T-helper 2 cell treated with Interferon-gamma antibody and Interleukin-4, amounts not matched to agents 100 ng/mL and 5 ng/mL, for 36 hours (primary cell): ENCODE results near the gene PSTK. TPM values are rescaled to one million over a fixed set of nuclear protein-coding genes. Genes with fewer than 3 reads are reported as not detected.

Experiments
- intact Hi-C: fragments of 100-400 bp; cut with micrococcal nuclease; formaldehyde crosslinking; loops from one replicate; pipeline ENCODE4 v1.15.1; 2023
- total RNA-seq: library from RNA; stranded (reverse); gene quantifications from 2 replicates; pipeline ENCODE4 v1.2.3, GENCODE V29; 2022

PSTK gene
- total RNA-seq, result 3.2 and 3.5 TPM in 2 replicates

DNA sequence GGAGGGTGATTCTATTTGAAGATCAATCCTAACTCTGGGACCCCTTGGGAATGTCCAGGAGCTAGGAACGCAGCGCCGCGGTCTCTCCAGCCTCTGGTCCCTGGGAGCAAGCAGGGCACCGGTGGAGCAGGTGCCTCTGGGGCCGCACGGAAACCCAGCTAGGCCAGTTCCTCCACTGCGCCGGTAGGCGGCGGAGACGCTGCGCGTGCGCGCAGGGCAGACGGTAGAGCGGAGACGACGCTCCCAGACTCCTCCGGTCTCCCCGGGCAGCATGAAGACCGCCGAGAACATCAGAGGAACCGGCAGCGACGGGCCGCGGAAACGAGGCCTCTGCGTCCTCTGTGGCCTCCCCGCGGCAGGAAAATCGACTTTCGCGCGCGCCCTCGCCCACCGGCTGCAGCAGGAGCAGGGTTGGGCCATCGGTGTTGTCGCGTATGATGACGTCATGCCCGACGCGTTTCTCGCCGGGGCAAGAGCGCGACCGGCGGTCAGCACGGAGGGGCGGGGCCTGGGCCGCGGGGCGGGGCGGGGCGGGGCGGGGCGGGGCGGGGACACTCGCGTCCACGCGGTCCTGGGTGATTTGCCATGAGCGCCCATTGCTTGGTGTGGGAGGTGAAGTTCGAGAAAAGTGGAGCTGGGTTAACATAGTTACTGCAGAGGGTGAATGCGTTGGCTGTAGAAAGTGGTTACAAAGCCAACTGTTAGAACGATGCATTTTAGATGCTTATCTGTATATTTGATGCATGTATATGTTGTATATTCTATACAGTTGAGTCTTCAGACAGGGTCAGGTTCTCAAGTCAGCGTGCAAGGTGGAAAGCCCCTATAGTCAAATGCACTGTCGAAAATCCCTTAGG, at the start of gene PSTK:
Gene PSTK, plus strand, starts transcription at position 193 of the 857 bp plus-strand sequence. Its CDS starts 79 bp downstream, at position 272.
- intact Hi-C loops, result loop anchor here (1.0 kb wide), 6 partner anchors 26 to 606 kb away; partner anchors contain the start of genes BUB3, C10orf88, FAM24B and IKZF5

GRCh38 chr10:122931088-122931906, 48.9 kb upstream of the PSTK start:
- intact Hi-C loops, result no loop called here

DNA sequence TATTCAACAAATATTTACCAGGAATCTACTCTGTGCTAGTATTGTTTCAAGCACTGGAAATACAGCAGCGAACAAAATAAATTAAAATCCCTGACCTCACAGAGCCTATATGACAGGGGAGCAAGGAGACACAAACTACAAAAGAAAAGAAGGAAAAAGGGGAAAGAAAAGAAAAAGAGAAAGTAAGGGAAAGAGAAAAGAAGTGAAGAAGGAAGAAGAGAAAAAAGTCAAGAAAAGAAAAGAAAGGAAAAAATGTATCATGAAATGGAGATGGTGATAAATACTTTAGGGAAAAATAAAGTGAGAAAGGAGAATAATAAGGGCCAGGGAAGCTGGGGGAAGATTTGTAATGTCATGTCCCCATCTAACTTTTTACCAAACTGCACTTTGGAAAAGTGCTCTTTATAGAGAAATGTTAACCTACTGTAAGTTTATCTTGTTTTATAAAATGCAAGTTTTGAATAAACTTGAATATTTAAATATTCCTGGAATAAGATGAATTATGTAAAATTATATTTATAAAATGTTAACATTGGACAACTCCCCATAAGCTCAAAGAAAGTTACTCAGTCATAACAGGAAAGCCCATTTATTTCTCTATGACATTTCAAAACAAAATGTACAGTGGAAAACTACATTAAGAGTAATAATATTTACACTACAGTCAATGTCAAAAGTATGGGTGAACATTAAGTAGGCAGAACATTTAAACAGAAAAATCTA, 40.9 kb upstream of the PSTK start:
- intact Hi-C loops, result no loop called here

- intact Hi-C loops, result no loop called here
Observed at GRCh38 chr10:122939856-122940543, 40.2 kb upstream of the PSTK start.

- intact Hi-C loops, result no loop called here
Observed at GRCh38 chr10:122949296-122949695, 30.9 kb upstream of the PSTK start.

GRCh38 chr10:122953902-122954730, 26.1 kb upstream of the PSTK start, which contains the start of gene C10orf88:
Gene C10orf88, minus strand, starts transcription at chr10:122954227. Its CDS starts 49 bp downstream, at chr10:122954178.
- intact Hi-C loops, result loop anchor here (1.0 to 10.0 kb wide), 6 partner anchors 26 to 579 kb away; partner anchors contain the start of genes BUB3, FAM24B, IKZF5 and PLEKHA1

GRCh38 chr10:122954731-122955050, 25.5 kb upstream of the PSTK start:
- intact Hi-C loops, result loop anchor here (1.0 to 10.0 kb wide), 6 partner anchors 26 to 580 kb away; partner anchors contain the start of genes BUB3, FAM24B, IKZF5 and PLEKHA1

GRCh38 chr10:122955892-122956291, 24.3 kb upstream of the PSTK start:
- intact Hi-C loops, result loop anchor here (2.0 to 10.0 kb wide), 2 partner anchors 43 to 581 kb away; partner anchors contain the start of gene PLEKHA1

- intact Hi-C loops, result loop anchor here (10.0 kb wide), 1 partner anchor 583 kb away; the partner anchor contains the start of gene PLEKHA1
Observed at GRCh38 chr10:122957474-122957873, 22.7 kb upstream of the PSTK start.

DNA sequence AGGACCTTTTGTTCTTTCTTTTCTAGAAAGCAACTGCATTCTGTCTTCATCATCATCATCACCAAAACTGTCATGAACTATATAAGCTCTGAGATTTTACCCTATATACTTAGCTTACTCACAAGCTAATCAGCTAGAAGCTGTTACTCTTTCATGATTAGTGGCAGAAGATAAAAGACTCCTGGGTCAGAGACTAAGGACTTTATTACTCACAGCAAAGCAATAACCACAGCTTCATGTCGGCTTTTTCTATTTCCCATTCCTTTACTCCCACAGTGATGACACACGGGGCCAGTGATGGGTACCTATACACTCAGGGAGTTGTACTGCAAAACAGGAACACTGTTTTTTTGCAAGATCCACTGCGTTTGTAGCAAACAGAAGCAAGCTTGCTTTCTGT, 17.8 kb upstream of the PSTK start:
- intact Hi-C loops, result no loop called here

- intact Hi-C loops, result no loop called here
Observed at GRCh38 chr10:122966879-122967278, 13.3 kb upstream of the PSTK start.

- intact Hi-C loops, result no loop called here
Observed at GRCh38 chr10:122968698-122969097, 11.5 kb upstream of the PSTK start.

DNA sequence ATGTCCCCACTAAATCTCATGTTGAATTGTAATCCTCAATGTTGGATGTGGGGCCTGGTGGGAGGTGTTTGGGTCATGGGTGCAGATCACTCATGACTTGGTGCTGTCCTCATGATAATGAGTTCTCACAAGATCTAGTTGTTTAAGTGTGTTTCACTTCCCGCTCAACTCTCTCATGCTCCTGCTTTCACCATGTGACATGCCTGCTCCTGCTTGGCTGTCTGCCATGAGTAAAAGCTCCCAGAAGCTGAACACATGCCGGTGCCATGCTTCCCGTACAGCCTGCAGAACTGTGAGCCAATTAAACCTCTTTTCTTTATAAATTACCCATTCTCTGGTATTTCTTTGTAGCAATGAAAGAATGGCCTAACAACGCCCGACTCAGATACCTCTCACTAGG, 6.2 kb upstream of the PSTK start:
- intact Hi-C loops, result no loop called here

- intact Hi-C loops, result no loop called here
Observed at GRCh38 chr10:122974543-122975064, 5.6 kb upstream of the PSTK start.

GRCh38 chr10:122981066-122981464, 864 bp downstream of the PSTK start:
- intact Hi-C loops, result no loop called here

DNA sequence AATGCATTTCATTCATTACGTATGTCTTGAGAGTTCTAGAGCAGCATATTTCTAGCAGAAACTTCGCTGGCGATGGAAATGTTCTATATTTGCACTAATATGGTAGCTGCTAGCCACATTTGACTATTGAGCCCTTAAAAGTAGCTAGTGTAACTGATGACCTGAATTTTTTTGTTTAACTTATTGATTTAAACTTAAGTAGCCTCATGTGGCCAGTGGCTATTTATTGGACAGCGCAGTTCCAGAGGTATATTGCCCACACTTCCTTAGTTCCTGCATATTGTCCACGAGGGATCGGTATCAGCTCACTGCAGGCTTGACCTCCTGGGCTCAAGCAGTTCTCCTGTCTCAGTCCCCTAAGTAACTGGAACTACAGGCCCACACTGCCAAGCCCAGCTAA, 3.7 kb downstream of the PSTK start:
- intact Hi-C loops, result no loop called here

DNA sequence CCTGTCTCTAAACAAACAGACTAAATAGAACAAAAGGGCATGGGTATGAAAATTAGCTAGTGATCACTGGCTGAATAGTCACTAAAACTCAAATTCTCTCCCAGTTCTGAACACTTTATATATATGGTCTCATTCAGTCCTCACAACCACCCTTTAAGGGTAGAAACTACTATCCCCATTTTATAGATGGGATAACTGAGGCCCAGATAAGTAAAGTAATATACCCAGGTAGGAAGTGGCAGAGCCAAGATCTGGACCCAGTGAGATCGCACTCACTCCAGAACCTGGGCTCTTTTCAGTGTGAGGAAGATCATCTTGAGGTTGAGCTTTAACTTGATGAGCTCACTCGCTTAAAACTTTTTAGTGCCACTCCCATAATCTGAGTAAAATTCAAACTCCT, 4.5 kb downstream of the PSTK start:
- intact Hi-C loops, result no loop called here

DNA sequence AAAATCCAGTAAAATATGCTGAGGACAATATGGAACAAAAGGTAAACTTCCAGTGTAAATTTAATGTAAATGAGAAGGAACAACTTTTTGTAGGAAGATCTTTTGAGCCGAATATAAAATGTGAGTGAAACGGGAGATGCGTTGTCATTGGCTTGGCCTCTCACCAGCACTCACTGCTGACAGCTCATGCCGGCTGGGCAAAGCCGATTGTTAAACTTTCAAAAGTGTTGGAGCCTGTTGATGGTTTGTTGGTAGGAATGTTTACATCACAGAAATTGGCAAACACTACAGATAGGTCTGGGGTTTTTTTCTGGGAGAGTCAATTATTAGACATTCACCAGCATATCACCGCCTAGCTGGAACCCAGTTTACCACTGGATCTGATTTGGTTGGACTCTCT, 6.1 kb downstream of the PSTK start:
- intact Hi-C loops, result no loop called here

DNA sequence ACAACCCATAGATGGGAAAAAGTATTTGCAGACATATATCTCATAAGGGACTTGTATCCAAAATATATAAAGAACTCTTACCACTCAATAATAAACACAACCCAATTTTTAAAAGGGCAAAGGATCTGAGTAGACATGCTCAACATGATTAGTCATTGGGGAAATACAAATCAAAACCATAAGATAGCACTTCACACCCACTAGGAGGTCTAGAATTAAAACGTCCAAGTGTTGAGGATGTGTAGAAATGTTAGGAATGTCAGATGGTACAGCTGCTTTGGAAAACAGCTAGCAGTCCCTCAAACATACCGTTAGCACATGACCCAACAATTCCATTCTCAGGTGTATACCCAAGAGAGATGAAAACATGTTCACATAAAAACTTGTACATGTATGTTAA, 8.3 kb downstream of the PSTK start:
- intact Hi-C loops, result no loop called here
